ENCODE data around the gene TNS1. TPM values are rescaled to one million over a fixed set of nuclear protein-coding genes. Genes with fewer than 3 reads are reported as not detected.

Gene TNS1
- total and polyA plus RNA-seq, 10 of the 15 experiments (the other 5 are each of a cell fraction or from before 2014, with no cell fraction given), result 0.05 to 0.44 TPM; not detected in 8

GRCh38 chr2:218031261-218031660, 28.5 kb upstream of the TNS1 start:
- DNase-seq (ENCODE audit: low read depth, low spot score) (no peak), ATAC-seq (no peak), FAIRE-seq (no peak)
- 38% methylated on average over 1 of the region's 1 CpG for WGBS (ENCODE audit: insufficient coverage, insufficient replicate concordance, low lambda C conversion rate, missing lambda C conversion rate)
- Histone ChIP-seq H3K27me3 (replicated peaks in 1 of 2; ENCODE audit: control insufficient read depth in 2 of 2, insufficient read depth in 2 of 2, low read length in 1 of 2) (no peaks in the 10 kb centered on the region; a peak in 2 of 4 replicates), H3K36me3 (ENCODE audit: control insufficient read depth in 2 of 2, insufficient read depth in 2 of 2, low read length in 1 of 2) (no peaks in the 10 kb centered on the region), H3K27ac (ENCODE audit: control insufficient read depth, insufficient read depth) (no peak overlapping the region), H3K4me2 (ENCODE audit: control insufficient read depth, insufficient read depth) (no peak overlapping the region), H3K4me1 (ENCODE audit: control insufficient read depth, insufficient read depth, low read length) (peaks cover 18% of the 10 kb centered on the region), H3K9me3 (replicated peaks; ENCODE audit: control insufficient read depth, insufficient read depth, low read length) (no peaks in the 10 kb centered on the region), H3K4me3 (no peak overlapping the region), H4K20me1 (ENCODE audit: control insufficient read depth, insufficient read depth) (no peaks in the 10 kb centered on the region), H3K9ac (ENCODE audit: control insufficient read depth, insufficient read depth, low read length) (no peak overlapping the region), H3K79me2 (ENCODE audit: control insufficient read depth, insufficient read depth, low read length) (no peaks in the 10 kb centered on the region), H2AFZ (ENCODE audit: control insufficient read depth, low read depth, low read length) (no peak overlapping the region)
- TF ChIP-seq SUZ12 (IDR thresholded peaks at IDR 0.05; ENCODE audit: unreplicated experiment), result no peak
- TF ChIP-seq SMARCA5 (IDR thresholded peaks at IDR 0.05), result no peak
- TF ChIP-seq RB1 (IDR thresholded peaks at IDR 0.05; ENCODE audit: borderline replicate concordance), result no peak
- no peak for TF ChIP-seq PAX8 (IDR thresholded peaks at IDR 0.05)
- TF ChIP-seq HCFC1 (IDR thresholded peaks at IDR 0.05; ENCODE audit: low read length), result no peak
- no peak for TF ChIP-seq ATF7 (IDR thresholded peaks at IDR 0.05; ENCODE audit: low read depth)
- no peak for TF ChIP-seq SUPT20H (IDR thresholded peaks at IDR 0.05; ENCODE audit: borderline replicate concordance, control insufficient read depth, low read depth, low read length)
- no peak for TF ChIP-seq IKZF2 (IDR thresholded peaks at IDR 0.05)
- no peak for TF ChIP-seq CBX3 (IDR thresholded peaks at IDR 0.05; ENCODE audit: borderline replicate concordance, low read depth)
- TF ChIP-seq CBFB (IDR thresholded peaks at IDR 0.05; ENCODE audit: low read depth), result no peak
- TF ChIP-seq IKZF1 (conservative IDR thresholded peaks at IDR 0.05), result no peak
- no peak for TF ChIP-seq BRCA1 (IDR thresholded peaks at IDR 0.05; ENCODE audit: low read depth, low read length)
- no peak for TF ChIP-seq NKRF (conservative IDR thresholded peaks at IDR 0.05)
- intact Hi-C loops (cut with micrococcal nuclease; ENCODE audit: unreplicated experiment) (no loop called here), in situ Hi-C loops (cut with MboI) (no loop called here)
- ChIA-PET RAD21 (ENCODE audit: unreplicated experiment) (no interaction called here), POLR2A (no interaction called here), SMC1A (ENCODE audit: uncharacterized antibody, unreplicated experiment) (no interaction called here), CTCF (no interaction called here)
- BruUV-seq (replicated peaks), result no TSS peak
